D721Med (cell line): ENCODE measurements around the gene KIAA0513.

Source experiments
- DNase-seq: peaks from one replicate; pipeline ENCODE4 v3.0.0; 2011; ENCODE audit warnings: low spot score; ENCODE audit not compliant: insufficient read length
- FAIRE-seq: peaks from 2 replicates; lab custom pipeline; 2011; peaks lifted over from hg19 to GRCh38; lab: Jason Lieb, UNC
- TF ChIP-seq, protein P1 (sequence below): IDR thresholded peaks from 2 replicates; pipeline ENCODE4 v1.5.1; 2012; ENCODE audit warnings: mild to moderate bottlenecking, control low read depth; ENCODE audit not compliant: insufficient read depth; ENCODE audit errors: missing control alignments

KIAA0513 gene, protein sequence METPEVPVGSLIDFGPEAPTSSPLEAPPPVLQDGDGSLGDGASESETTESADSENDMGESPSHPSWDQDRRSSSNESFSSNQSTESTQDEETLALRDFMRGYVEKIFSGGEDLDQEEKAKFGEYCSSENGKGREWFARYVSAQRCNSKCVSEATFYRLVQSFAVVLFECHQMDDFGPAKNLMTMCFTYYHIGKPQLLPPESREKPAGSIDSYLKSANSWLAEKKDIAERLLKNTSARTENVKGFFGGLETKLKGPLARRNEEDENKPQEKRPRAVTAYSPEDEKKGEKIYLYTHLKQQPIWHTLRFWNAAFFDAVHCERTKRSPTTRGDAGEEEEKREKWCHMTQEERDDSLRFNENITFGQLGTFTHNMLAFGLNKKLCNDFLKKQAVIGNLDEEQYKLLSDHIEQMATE

DNA sequence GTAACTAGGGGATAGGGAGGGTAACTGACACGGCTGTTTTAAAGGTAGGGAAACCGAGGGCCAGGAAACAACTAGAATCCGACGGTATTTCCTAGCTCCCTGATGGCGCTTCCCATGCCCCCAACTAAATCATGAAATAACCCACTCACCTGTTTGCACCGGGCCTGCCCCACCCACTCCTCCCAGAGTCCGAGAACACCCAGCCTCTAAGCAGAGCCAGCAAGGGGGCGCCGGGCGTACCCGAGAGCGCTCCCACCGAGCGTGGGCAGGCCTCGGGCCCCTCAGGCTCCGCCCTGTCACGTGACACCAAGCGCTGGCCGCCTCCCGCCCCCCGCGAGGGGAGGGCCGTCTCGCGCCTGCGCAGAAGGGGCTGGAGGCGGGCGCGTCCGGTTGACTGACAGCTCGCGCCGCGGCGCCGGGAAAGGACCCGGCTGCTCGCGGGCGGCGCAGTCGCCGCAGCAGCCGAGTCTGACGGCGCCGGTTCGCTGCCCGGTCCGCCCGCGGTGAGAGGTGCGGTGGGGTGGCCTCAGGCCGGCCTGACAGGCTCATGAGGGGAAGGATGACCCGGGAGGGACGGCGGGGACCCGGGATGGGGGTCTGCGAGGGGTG, at the start of gene KIAA0513:
KIAA0513 (plus strand) TSS at position 447 of the 609 bp plus-strand sequence. CDS start 39,277 bp downstream, outside the sequence.
- TF ChIP-seq, protein P1, sequence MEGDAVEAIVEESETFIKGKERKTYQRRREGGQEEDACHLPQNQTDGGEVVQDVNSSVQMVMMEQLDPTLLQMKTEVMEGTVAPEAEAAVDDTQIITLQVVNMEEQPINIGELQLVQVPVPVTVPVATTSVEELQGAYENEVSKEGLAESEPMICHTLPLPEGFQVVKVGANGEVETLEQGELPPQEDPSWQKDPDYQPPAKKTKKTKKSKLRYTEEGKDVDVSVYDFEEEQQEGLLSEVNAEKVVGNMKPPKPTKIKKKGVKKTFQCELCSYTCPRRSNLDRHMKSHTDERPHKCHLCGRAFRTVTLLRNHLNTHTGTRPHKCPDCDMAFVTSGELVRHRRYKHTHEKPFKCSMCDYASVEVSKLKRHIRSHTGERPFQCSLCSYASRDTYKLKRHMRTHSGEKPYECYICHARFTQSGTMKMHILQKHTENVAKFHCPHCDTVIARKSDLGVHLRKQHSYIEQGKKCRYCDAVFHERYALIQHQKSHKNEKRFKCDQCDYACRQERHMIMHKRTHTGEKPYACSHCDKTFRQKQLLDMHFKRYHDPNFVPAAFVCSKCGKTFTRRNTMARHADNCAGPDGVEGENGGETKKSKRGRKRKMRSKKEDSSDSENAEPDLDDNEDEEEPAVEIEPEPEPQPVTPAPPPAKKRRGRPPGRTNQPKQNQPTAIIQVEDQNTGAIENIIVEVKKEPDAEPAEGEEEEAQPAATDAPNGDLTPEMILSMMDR = peak; percentile 20
- DNase-seq = peak; percentile 65
- FAIRE-seq = no peak

DNA sequence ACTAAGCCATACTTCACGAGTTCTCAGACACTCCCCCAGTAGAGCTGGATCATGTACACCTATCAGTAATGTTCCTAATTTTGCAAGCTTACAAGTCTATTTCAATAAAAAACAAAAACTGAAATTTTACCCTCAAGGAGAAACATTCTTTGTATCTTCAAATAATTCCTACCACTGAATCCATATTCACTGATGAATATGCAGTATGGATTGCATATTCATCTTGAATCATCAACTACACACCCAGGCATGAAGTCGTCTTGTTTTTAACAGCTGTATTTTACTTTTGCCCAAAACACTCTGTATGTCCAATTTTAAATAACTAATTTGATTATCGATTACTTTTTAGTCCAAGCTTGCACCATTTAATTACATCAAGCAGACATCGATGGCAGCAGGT, 48.1 kb upstream of the KIAA0513 start:
- DNase-seq = no peak
- no peak for FAIRE-seq
- TF ChIP-seq, protein P1 = no peak

DNA sequence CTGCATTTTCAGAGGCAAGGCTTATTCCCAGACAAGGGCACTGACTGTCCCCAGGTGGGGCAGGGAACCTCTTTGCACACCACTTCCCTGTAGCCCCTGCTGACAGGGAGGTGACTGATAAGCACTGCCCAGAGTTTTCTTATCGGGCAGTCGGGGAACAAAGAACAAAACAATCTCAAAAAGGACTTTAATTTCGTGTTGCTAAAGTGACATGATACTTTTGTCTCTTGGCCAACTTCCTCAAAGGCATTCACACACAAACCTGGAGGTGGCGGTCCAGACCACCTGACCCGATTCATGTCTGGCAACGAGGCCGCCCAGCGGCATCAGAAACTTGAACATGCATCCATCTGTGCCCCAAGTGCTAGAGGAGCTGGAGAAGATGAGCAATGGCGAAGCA, 45.2 kb upstream of the KIAA0513 start:
- TF ChIP-seq, protein P1 = peak; percentile 3
- FAIRE-seq = no peak

DNA sequence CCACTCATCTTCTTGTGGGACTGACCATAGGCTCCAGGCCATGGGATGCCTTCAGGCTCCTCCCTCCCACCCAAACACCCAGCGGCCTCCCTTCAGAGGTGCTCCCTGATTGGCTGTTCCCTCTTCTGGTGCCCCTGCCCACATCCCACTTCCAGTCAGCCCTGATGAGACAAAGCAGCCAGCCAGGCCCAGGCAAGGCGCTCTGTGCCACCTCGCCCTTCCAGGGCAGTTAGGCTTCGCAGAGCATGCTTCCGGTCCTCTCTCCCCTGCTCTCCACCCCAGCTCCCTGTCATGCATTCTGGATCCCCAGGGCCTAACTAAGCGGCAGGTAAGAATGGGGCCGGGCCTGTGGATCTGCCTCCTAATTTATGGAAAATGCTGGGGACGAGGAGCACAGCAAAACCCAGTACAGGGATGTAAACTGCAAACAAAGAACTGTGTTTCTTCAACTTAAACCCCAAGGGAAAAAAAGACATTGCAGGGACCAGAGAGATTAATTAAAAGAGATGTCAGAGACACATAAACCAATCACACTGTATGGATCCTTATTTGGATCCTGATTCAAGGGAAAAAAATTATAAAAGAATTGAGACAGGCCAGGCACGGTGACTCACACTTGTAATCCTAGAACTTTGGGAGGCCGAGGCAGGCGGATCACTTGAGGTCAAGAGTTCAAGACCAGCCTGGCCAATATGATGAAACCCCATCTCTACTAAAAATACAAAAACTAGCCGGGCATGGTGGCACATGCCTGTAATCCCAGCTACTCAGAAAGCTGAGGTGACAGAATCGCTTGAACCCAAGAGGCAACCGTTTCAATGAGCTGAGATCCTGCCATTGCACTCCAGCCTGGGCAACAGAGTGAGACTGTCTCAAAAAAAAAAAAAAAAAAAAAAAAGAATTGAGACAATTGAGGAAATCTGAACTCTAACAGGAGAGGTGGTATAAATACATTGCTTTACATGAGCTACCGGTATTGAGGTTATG, 42.2 kb upstream of the KIAA0513 start:
- FAIRE-seq (no peak), DNase-seq (no peak)
- TF ChIP-seq, protein P1 = no peak

More for the DNA sequence above, 45.2 kb upstream of the KIAA0513 start:
- no peak for DNase-seq

DNA sequence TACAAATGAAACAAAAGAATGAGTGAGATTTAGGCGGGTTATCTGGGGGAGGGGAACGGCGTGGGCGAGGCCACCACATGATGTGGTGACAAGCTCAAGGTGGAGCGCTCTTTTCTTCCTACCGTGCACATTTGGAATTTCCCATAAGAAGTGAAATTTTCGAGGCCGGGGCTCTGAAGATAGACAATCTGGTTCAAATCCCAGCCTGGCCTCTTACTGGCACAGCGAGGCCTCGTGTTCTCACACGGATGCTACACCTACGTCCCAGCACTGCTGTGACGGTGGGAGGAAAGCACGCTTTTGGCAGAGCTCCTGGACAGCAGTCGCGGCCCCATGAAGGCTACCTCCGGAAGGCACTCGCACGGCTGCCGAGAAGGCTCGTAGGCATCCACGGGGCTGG, 41.5 kb upstream of the KIAA0513 start:
- FAIRE-seq (no peak), DNase-seq (no peak)

DNA sequence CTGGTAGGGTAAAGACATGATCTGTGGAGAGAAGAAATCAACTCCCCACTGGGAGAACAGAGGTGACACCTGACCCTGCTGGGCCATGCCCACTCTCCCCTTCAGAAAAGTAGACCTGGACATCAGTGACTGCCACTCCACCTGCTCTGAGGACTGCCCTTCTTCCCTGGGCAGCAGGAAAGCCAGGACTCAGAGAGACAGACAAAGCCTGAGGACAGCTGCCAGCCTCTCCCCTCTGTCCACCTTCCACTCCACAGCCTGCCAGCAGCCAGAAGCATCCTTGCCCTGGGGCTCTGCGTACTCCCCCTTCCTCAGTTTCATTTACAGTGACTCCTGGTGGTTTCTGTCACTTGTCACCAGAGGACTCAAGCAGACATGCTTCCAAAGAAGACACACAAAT, 40.7 kb upstream of the KIAA0513 start:
- DNase-seq = no peak
- TF ChIP-seq, protein P1 = no peak
- no peak for FAIRE-seq

More for the DNA sequence above, 41.5 kb upstream of the KIAA0513 start:
- TF ChIP-seq, protein P1 = no peak
